Fibroblast of peridontal ligament (primary cell): ENCODE measurements around the gene NCAM1.
"Not testable (repeated sequence)": the region's sequence is repeated elsewhere in the genome, so short reads cannot be mapped to it uniquely, and the experiment has no call there.

Experiments used
- DNase-seq: peaks from one replicate; pipeline ENCODE4 v3.0.0-alpha.2; 2010; ENCODE audit errors: extremely low read depth

Gene NCAM1

GRCh38 chr11:113275602-113276001 lies 314.4 kb downstream of the NCAM1 start:
- no peak for DNase-seq

- no peak for DNase-seq
Observed at GRCh38 chr11:113276466-113276865, 315.2 kb downstream of the NCAM1 start.

GRCh38 chr11:113277907-113278306 lies 316.7 kb downstream of the NCAM1 start:
- no peak for DNase-seq

GRCh38 chr11:113278481-113278880 lies 317.3 kb downstream of the NCAM1 start:
- no peak for DNase-seq

- DNase-seq: peak; percentile 59
Observed at GRCh38 chr11:113278925-113279324, 317.7 kb downstream of the NCAM1 start.

- DNase-seq: no peak
Observed at GRCh38 chr11:113279591-113279990, 318.4 kb downstream of the NCAM1 start.

- DNase-seq: no peak
Observed at GRCh38 chr11:113281052-113281725, 320.0 kb downstream of the NCAM1 start.

- no peak for DNase-seq
Observed at GRCh38 chr11:113282898-113283437, 321.7 kb downstream of the NCAM1 start.

GRCh38 chr11:113283881-113284280 lies 322.7 kb downstream of the NCAM1 start:
- no peak for DNase-seq

- DNase-seq: no peak
Observed at GRCh38 chr11:113286009-113286408, 324.8 kb downstream of the NCAM1 start.

- DNase-seq: peak; percentile 7
Observed at GRCh38 chr11:113286509-113287497, 325.6 kb downstream of the NCAM1 start.

GRCh38 chr11:113287801-113288200 lies 326.6 kb downstream of the NCAM1 start:
- DNase-seq: no peak

- DNase-seq: no peak
Observed at GRCh38 chr11:113288286-113288863, 327.2 kb downstream of the NCAM1 start.

GRCh38 chr11:113289431-113290187 lies 328.4 kb downstream of the NCAM1 start:
- DNase-seq: peak; percentile 51

GRCh38 chr11:113293936-113294335 lies 332.7 kb downstream of the NCAM1 start:
- no peak for DNase-seq

GRCh38 chr11:113295993-113296392 lies 334.8 kb downstream of the NCAM1 start:
- DNase-seq: no peak

- no peak for DNase-seq
Observed at GRCh38 chr11:113296447-113297205, 335.4 kb downstream of the NCAM1 start.

- DNase-seq: not testable (repeated sequence)
Observed at GRCh38 chr11:113298496-113298895, 337.3 kb downstream of the NCAM1 start.

- DNase-seq: no peak
Observed at GRCh38 chr11:113304916-113305315, 343.7 kb downstream of the NCAM1 start.

- DNase-seq: peak; percentile 68
Observed at GRCh38 chr11:113305440-113306336, 344.5 kb downstream of the NCAM1 start.
